Mesenchymal stem cell (in vitro differentiated cells and primary cell): Measurements from ENCODE around the gene P3H2.

Experiments used
- DNase-seq: peaks from one replicate; pipeline ENCODE4 v3.0.0-alpha.2; 2013
- H2AFZ ChIP-seq: one replicate; pipeline ENCODE4 v1.6.1; 2013; ENCODE audit warnings: low read depth, mild to moderate bottlenecking, control low read depth, inconsistent platforms, low read length, moderate library complexity
- H2AK5ac ChIP-seq: 2 replicates; pipeline ENCODE4 v1.6.1; 2013; ENCODE audit warnings: low read length, moderate library complexity, mild to moderate bottlenecking, inconsistent platforms; ENCODE audit not compliant: severe bottlenecking
- H2BK120ac ChIP-seq: one replicate; pipeline ENCODE4 v1.6.1; 2013; ENCODE audit warnings: low read depth, mild to moderate bottlenecking, inconsistent platforms, low read length, moderate library complexity
- H2BK12ac ChIP-seq, 2 experiments: one replicate each; pipeline ENCODE4 v1.6.1; 2013; ENCODE audit warnings: inconsistent platforms in 2 of 2, low read length in 2 of 2, mild to moderate bottlenecking in 2 of 2, moderate library complexity in 2 of 2, control low read depth in 1 of 2
- H2BK15ac ChIP-seq: one replicate; pipeline ENCODE4 v1.6.1; 2013; ENCODE audit warnings: mild to moderate bottlenecking, low read depth, inconsistent platforms; ENCODE audit not compliant: poor library complexity, severe bottlenecking
- H2BK5ac ChIP-seq: 2 replicates; pipeline ENCODE4 v1.6.1; 2013; ENCODE audit warnings: low read depth, mild to moderate bottlenecking, low read length, control low read depth, inconsistent platforms; ENCODE audit not compliant: poor library complexity, severe bottlenecking
- H3K14ac ChIP-seq, 2 experiments: one replicate each; pipeline ENCODE4 v1.6.1; 2013; ENCODE audit warnings: inconsistent platforms in 2 of 2, low read length in 2 of 2, control low read depth in 1 of 2, mild to moderate bottlenecking in 1 of 2, moderate library complexity in 1 of 2
- H3K18ac ChIP-seq, 2 experiments: one replicate each; pipeline ENCODE4 v1.6.1; 2013; ENCODE audit warnings: inconsistent platforms in 2 of 2, low read length in 2 of 2, control low read depth in 1 of 2, low read depth in 1 of 2, mild to moderate bottlenecking in 1 of 2
- H3K23ac ChIP-seq, 2 experiments: one replicate each; pipeline ENCODE4 v1.6.1; 2013; ENCODE audit warnings: inconsistent platforms in 2 of 2, low read length in 2 of 2, mild to moderate bottlenecking in 2 of 2, moderate library complexity in 2 of 2, control low read depth in 1 of 2
- H3K27ac ChIP-seq: 2 replicates; pipeline ENCODE4 v1.5.1; 2013; ENCODE audit warnings: mild to moderate bottlenecking, moderate library complexity, low read length, control low read depth, inconsistent platforms; ENCODE audit not compliant: poor library complexity, severe bottlenecking
- H3K27me3 ChIP-seq, 2 experiments: 2 replicates each; pipeline versions ENCODE4 v1.6.1 to v1.7.0; 2013; ENCODE audit warnings: low read length in 2 of 2, mild to moderate bottlenecking in 2 of 2, moderate library complexity in 2 of 2, control low read depth in 1 of 2, inconsistent platforms in 1 of 2; ENCODE audit not compliant: control insufficient read depth in 1 of 2, insufficient read depth in 1 of 2
- H3K36me3 ChIP-seq, 2 experiments: 2 replicates each; pipeline versions ENCODE4 v1.6.1 to v1.7.0; 2013; ENCODE audit warnings: low read length in 2 of 2, control low read depth in 1 of 2, inconsistent platforms in 1 of 2, low read depth in 1 of 2, mild to moderate bottlenecking in 1 of 2; ENCODE audit not compliant: insufficient read depth in 2 of 2, control insufficient read depth in 1 of 2
- H3K4ac ChIP-seq, 2 experiments: one replicate each; pipeline ENCODE4 v1.6.1; 2013; ENCODE audit warnings: inconsistent platforms in 2 of 2, low read length in 2 of 2, mild to moderate bottlenecking in 2 of 2, moderate library complexity in 2 of 2, control low read depth in 1 of 2, low read depth in 1 of 2
- H3K4me1 ChIP-seq: 2 replicates; pipeline ENCODE4 v1.6.1; 2013; ENCODE audit warnings: low read depth, low read length, control low read depth; ENCODE audit not compliant: control insufficient read depth, insufficient read depth
- H3K4me2 ChIP-seq: 2 replicates; pipeline ENCODE4 v1.6.1; 2013; ENCODE audit warnings: low read length, mild to moderate bottlenecking, inconsistent platforms; ENCODE audit not compliant: poor library complexity, severe bottlenecking
- H3K4me3 ChIP-seq, 2 experiments: 2 replicates each; pipeline versions ENCODE4 v1.5.1 to v1.7.0; 2013; ENCODE audit warnings: low read length in 2 of 2, mild to moderate bottlenecking in 2 of 2, control low read depth in 1 of 2, low read depth in 1 of 2; ENCODE audit not compliant: insufficient read depth in 1 of 2
- H3K79me1 ChIP-seq: replicated peaks from 2 replicates; pipeline ENCODE4 v1.6.1; 2013; ENCODE audit warnings: mild to moderate bottlenecking, control low read depth, low read length, inconsistent platforms; ENCODE audit not compliant: poor library complexity, severe bottlenecking
- H3K9ac ChIP-seq: 2 replicates; pipeline ENCODE4 v1.7.0; 2013; ENCODE audit warnings: mild to moderate bottlenecking, low read length, moderate library complexity
- H3K9me3 ChIP-seq: 2 replicates; pipeline ENCODE4 v1.7.0; 2013; ENCODE audit warnings: mild to moderate bottlenecking, low read length; ENCODE audit not compliant: control insufficient read depth
- H4K8ac ChIP-seq: one replicate; pipeline ENCODE4 v1.6.1; 2013; ENCODE audit warnings: inconsistent platforms, mild to moderate bottlenecking, low read length, moderate library complexity
- H4K91ac ChIP-seq: one replicate; pipeline ENCODE4 v1.6.1; 2013; ENCODE audit warnings: mild to moderate bottlenecking, low read length, inconsistent platforms
- WGBS: methylation state at CpG from one replicate; pipeline ENCODE4 v1.1.7; 2013; ENCODE audit warnings: mixed read lengths; 5-methylcytosine and 5-hydroxymethylcytosine counted together

P3H2 gene

DNA sequence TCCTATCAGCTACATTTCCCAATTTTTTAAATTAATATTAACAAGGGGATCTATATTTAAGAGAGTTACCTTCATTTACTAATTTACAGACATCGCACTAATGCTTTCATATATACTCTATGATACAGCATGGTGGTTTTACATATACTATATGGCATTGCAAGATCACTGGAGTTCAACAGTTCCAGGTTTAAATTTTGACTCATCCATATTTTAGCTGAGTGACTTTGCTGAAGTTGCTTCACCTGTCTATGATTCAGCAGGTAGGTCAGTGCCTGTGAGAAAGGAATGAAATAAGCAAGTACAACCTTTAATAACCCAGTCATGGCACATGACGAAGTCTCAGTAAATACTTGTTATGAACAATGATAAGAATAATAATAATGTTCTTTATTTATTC is 211.1 kb downstream of the P3H2 start:
- Histone ChIP-seq H3K27ac (no peak overlapping the region), H4K8ac (no peak overlapping the region), H3K4me2 (no peak overlapping the region), H3K36me3 (no peaks in the 10 kb centered on the region), H3K14ac (no peak overlapping the region), H4K91ac (no peak overlapping the region), H3K79me1 (no peaks in the 10 kb centered on the region), H2BK15ac (no peak overlapping the region), H3K4me1 (no peaks in the 10 kb centered on the region), H2BK12ac (no peak overlapping the region), H3K23ac (no peak overlapping the region), H2BK120ac (no peak overlapping the region), H2AFZ (no peak overlapping the region), H3K9ac (no peak overlapping the region), H2AK5ac (no peak overlapping the region), H2BK5ac (no peak overlapping the region), H3K27me3 (no peaks in the 10 kb centered on the region), H3K9me3 (no peaks in the 10 kb centered on the region), H3K4ac (no peak overlapping the region), H3K18ac (no peak overlapping the region), H3K4me3 (no peak overlapping the region)
- no peak for DNase-seq
- WGBS: no CpG with 5 or more reads among the region's 2 CpGs

DNA sequence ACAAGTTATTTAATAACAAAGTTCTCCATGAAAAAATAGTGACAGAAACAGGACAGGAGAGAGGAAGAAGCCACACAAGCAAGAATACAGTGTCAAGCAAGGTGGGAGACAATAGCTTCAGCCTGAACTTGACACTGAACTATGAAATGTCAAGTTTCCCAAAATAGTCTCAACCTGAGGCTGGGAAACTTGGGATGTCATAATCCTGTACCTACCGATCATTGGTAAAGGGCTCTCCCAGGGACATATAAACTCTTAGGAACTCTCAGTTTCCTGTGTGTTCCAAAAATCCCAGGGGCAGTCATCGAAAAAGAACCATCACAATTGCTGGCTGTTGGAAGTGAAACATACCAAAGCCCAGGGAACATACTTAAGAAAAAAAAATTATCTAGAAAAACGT is 211.6 kb downstream of the P3H2 start:
- Histone ChIP-seq H2BK120ac (no peak overlapping the region), H2AK5ac (no peak overlapping the region), H3K27me3 (no peaks in the 10 kb centered on the region), H3K27ac (no peak overlapping the region), H3K36me3 (no peaks in the 10 kb centered on the region), H4K91ac (no peak overlapping the region), H2BK15ac (no peak overlapping the region), H3K4me1 (no peaks in the 10 kb centered on the region), H3K4me3 (no peak overlapping the region), H3K4me2 (no peak overlapping the region), H3K23ac (no peak overlapping the region), H3K14ac (no peak overlapping the region), H2BK12ac (no peak overlapping the region), H3K18ac (no peak overlapping the region), H2AFZ (no peak overlapping the region), H2BK5ac (no peak overlapping the region), H3K4ac (no peak overlapping the region), H3K79me1 (no peaks in the 10 kb centered on the region), H3K9me3 (no peaks in the 10 kb centered on the region), H3K9ac (no peak overlapping the region), H4K8ac (no peak overlapping the region)
- WGBS: 82% methylated on average over 3 of the region's 3 CpGs
- DNase-seq: no peak

GRCh38 chr3:189908646-189909045 is 212.1 kb downstream of the P3H2 start:
- no peak overlapping the region for H3K18ac ChIP-seq
- H3K27me3 ChIP-seq: no peaks in the 10 kb centered on the region
- H3K9ac ChIP-seq: no peak overlapping the region
- H3K4me3 ChIP-seq: no peak overlapping the region
- no peak overlapping the region for H3K27ac ChIP-seq
- H3K4me1 ChIP-seq: no peaks in the 10 kb centered on the region
- no peak overlapping the region for H2BK12ac ChIP-seq
- H3K4me2 ChIP-seq: no peak overlapping the region
- no peaks in the 10 kb centered on the region for H3K36me3 ChIP-seq
- no peak overlapping the region for H2BK120ac ChIP-seq
- H4K8ac ChIP-seq: no peak overlapping the region
- H4K91ac ChIP-seq: no peak overlapping the region
- H3K14ac ChIP-seq: no peak overlapping the region
- H3K4ac ChIP-seq: no peak overlapping the region
- H2AK5ac ChIP-seq: no peak overlapping the region
- H2BK5ac ChIP-seq: no peak overlapping the region
- DNase-seq: peak; percentile 26
- H2BK15ac ChIP-seq: no peak overlapping the region
- H3K23ac ChIP-seq: no peak overlapping the region
- H2AFZ ChIP-seq: no peak overlapping the region
- no peaks in the 10 kb centered on the region for H3K79me1 ChIP-seq
- no peaks in the 10 kb centered on the region for H3K9me3 ChIP-seq

DNA sequence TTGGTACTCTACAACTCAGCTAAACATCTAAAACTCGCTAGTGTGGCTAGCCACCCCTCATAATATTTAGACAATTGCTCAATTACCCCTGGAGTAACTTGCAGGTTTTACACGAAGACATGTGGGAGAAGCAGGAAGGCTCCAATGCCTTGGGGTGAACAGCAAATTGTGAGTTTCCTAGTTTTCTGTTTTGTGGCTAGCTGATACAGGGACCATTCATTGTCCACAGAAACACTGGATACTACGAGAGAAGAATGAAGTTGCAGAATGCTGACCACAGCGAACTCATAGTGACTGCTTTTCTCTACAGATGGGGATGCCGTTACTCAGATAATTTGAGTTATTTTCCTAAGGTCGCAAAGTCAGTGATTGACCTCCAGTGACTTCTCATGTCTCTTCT is 212.9 kb downstream of the P3H2 start:
- Histone ChIP-seq H3K23ac (no peak overlapping the region), H3K4me1 (no peaks in the 10 kb centered on the region), H3K14ac (no peak overlapping the region), H4K91ac (no peak overlapping the region), H3K4ac (no peak overlapping the region), H3K36me3 (no peaks in the 10 kb centered on the region), H3K9me3 (no peaks in the 10 kb centered on the region), H2AK5ac (no peak overlapping the region), H2BK12ac (peak overlapping the region in 1 of 2 experiments; percentile 9), H3K27ac (no peak overlapping the region), H4K8ac (no peak overlapping the region), H3K27me3 (no peaks in the 10 kb centered on the region), H2BK120ac (no peak overlapping the region), H3K4me3 (no peak overlapping the region), H2AFZ (no peak overlapping the region), H2BK5ac (no peak overlapping the region), H2BK15ac (no peak overlapping the region), H3K4me2 (no peak overlapping the region), H3K79me1 (no peaks in the 10 kb centered on the region), H3K18ac (no peak overlapping the region), H3K9ac (no peak overlapping the region)
- WGBS: 85% methylated on average over 6 of the region's 6 CpGs
- DNase-seq: no peak
